ENCODE measurements around the gene SPCS2. TPM values are rescaled to one million over a fixed set of nuclear protein-coding genes. Genes with fewer than 3 reads are reported as not detected.

The SPCS2 gene
- total RNA-seq = 10 to 100 TPM; 36.5 to 42.9 TPM
- 110 TPM for polyA plus RNA-seq (2013, experiment 1 of 2)
- 117 TPM for polyA plus RNA-seq (2013, experiment 2 of 2)
- total RNA-seq = 6.0 to 40.6 (median 21.2) reads per million in 172 experiments

DNA sequence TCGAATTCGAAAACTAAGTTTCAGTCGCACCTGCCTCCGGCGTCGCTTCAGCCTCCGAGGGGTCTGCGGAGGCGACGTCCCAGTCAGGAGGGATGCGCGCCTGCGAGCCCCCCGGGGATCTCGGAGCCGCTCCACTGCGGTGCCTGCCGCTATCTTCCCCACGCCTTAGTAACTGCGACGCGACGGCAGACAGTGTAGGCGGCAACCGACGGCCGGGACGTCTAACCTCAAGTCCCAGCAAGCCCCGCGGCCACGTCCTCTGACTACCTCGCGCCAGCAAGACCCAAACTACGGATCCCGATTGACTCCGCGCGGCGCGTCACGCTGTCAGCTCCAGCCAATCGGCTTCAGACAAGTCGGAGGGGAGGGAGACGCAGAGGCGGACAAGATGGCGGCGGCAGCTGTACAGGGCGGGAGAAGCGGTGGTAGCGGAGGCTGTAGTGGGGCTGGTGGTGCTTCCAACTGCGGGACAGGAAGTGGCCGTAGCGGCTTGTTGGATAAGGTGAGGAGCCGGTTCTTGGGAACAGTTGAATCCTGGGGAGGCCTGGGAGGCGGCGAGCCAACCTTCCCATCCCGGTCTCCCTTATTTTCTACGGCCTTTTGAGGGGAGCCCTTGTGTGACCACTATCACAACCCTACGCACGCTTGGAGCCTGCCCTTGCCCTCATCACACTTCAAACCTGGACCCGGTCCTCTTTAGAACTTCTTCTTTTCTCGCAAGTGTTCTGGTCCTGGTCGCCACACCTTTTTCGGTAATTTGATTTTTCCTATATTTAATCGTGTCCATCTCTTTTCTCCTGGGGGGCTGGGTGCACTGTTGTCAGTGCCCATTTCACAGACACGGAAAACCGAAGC is at the start of gene SPCS2, which contains the start of gene XRRA1:
Gene SPCS2, plus strand, starts transcription at position 369 of the 855 bp plus-strand sequence. Its CDS starts 20 bp downstream, at position 389.
Gene XRRA1, minus strand, starts transcription at position 194 of the 855 bp plus-strand sequence. CDS start 8,213 bp downstream, outside the sequence.
- intact Hi-C loops (cut with DNase I, micrococcal nuclease) = loop anchor here (2.0 to 10.0 kb wide), 4 partner anchors 38 to 1354 kb away; partner anchors contain the start of genes FAM168A (in 1 of the 2), LIPT2 (in 1 of the 2), NEU3 (in 1 of the 2) and RPS3 (in 1 of the 2)
- Histone ChIP-seq H3K9me3 (ENCODE audit: control insufficient read depth in 1 of 2, insufficient read depth in 1 of 2, low read length in 2 of 2) (no peaks in the 10 kb centered on the region), H3K36me3 (ENCODE audit: insufficient read depth, low read length) (peaks cover 23% of the 10 kb centered on the region), H3K4me1 (ENCODE audit: insufficient read depth, low read length) (peaks cover 35% of the 10 kb centered on the region), H3K27ac (ENCODE audit: low read depth in 1 of 2, low read length in 2 of 2) (peak within 1 kb of the TSS; percentile 71 to 76), H3K27me3 (ENCODE audit: control insufficient read depth in 1 of 2, insufficient read depth in 2 of 2, low read length in 2 of 2) (no peaks in the 10 kb centered on the region), H3K4me3 (ENCODE audit: low read length) (peak within 1 kb of the TSS; percentile 85)
- CTCF ChIA-PET = interaction anchor here (0.9 to 1.1 kb wide), 3 partner anchors 17 to 292 kb away, joined by 3 read pairs; no protein-coding TSS in a partner anchor
- Mint-ChIP-seq H3K9me3 (no peaks in the 10 kb centered on the region), H3K4me3 (peak within 1 kb of the TSS; percentile 96), H3K36me3 (ENCODE audit: low read depth) (peaks cover 57% of the 10 kb centered on the region), H3K27ac (peak within 1 kb of the TSS; percentile 90), H3K27me3 (no peaks in the 10 kb centered on the region), H3K4me1 (ENCODE audit: low read depth) (peaks cover 65% of the 10 kb centered on the region)
- DNase-seq (peak; percentile 94 to 99 (median 97)), ATAC-seq (ENCODE audit: poor library complexity) (peak; percentile 96)
- TF ChIP-seq, protein P1, sequence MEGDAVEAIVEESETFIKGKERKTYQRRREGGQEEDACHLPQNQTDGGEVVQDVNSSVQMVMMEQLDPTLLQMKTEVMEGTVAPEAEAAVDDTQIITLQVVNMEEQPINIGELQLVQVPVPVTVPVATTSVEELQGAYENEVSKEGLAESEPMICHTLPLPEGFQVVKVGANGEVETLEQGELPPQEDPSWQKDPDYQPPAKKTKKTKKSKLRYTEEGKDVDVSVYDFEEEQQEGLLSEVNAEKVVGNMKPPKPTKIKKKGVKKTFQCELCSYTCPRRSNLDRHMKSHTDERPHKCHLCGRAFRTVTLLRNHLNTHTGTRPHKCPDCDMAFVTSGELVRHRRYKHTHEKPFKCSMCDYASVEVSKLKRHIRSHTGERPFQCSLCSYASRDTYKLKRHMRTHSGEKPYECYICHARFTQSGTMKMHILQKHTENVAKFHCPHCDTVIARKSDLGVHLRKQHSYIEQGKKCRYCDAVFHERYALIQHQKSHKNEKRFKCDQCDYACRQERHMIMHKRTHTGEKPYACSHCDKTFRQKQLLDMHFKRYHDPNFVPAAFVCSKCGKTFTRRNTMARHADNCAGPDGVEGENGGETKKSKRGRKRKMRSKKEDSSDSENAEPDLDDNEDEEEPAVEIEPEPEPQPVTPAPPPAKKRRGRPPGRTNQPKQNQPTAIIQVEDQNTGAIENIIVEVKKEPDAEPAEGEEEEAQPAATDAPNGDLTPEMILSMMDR (IDR thresholded peaks at IDR 0.05) = no peak
- POLR2A ChIA-PET = interaction anchor here (1.1 to 2.5 kb wide), 4 partner anchors 12 to 456 kb away, joined by 3 to 22 read pairs (median 7); partner anchors contain the start of genes LIPT2 and NEU3

DNA sequence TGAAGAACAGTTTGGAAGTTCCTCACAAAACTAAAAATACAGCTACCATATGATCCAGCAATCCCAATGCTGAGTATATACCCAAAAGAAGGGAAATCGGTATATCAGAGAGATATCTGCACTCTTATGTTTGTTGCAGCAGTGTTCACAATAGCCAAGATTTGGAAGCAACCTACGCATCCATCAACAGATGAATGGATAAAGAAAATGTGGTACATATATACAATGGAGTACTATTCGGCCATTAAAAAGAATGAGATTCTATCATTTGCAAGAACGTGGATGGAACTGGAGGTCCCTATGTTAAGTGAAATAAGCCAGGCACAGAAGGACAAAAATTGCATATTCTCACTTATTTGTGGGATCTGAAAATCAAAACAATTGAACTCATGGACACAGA is 46.7 kb upstream of the SPCS2 start:
- peaks cover 10% of the 10 kb centered on the region for H3K9me3 Mint-ChIP-seq

DNA sequence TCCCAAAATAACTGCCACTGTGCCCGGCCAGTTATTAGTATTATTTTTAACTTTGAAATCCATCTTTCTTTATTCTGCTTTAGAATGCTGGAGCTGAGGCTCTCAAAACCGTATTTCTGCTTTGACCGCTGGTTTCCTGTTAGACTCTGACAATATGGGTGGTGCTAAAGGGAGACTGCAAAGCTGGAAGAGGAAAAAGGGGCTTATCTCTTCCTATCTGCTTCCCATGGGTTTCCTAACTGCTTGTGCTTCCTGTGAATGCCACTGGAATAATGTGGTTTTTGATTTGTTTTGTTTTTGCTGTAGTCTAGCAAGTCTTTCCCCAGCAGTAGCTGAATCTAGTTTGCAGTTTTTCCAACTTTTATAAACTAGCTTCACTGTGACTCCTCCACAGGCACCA is 43.7 kb upstream of the SPCS2 start:
- intact Hi-C loops (cut with DNase I, micrococcal nuclease) = no loop called here
- Histone ChIP-seq H3K9me3 (ENCODE audit: control insufficient read depth in 1 of 2, insufficient read depth in 1 of 2, low read length in 2 of 2) (peaks cover 1 to 5% of the 10 kb centered on the region in 2 experiments), H3K36me3 (ENCODE audit: insufficient read depth, low read length) (peaks cover 74% of the 10 kb centered on the region), H3K4me1 (ENCODE audit: insufficient read depth, low read length) (no peaks in the 10 kb centered on the region), H3K27me3 (ENCODE audit: control insufficient read depth in 1 of 2, insufficient read depth in 2 of 2, low read length in 2 of 2) (no peaks in the 10 kb centered on the region), H3K27ac (ENCODE audit: low read depth in 1 of 2, low read length in 2 of 2) (no peak overlapping the region), H3K4me3 (ENCODE audit: low read length) (no peak overlapping the region)
- no peaks in the 10 kb centered on the region for H3K27me3 Mint-ChIP-seq
- DNase-seq (no peak), ATAC-seq (ENCODE audit: poor library complexity) (no peak)
- no peak overlapping the region for H3K4me3 Mint-ChIP-seq
- H3K9me3 Mint-ChIP-seq = peaks cover 3% of the 10 kb centered on the region
- CTCF ChIA-PET = no interaction called here
- TF ChIP-seq, protein P1 (IDR thresholded peaks at IDR 0.05) = no peak
- peaks cover 91% of the 10 kb centered on the region for H3K36me3 Mint-ChIP-seq (ENCODE audit: low read depth)
- no peak overlapping the region for H3K27ac Mint-ChIP-seq
- POLR2A ChIA-PET = no interaction called here
- no peaks in the 10 kb centered on the region for H3K4me1 Mint-ChIP-seq (ENCODE audit: low read depth)

More for the DNA sequence above, 46.7 kb upstream of the SPCS2 start:
- peaks cover 87% of the 10 kb centered on the region for H3K36me3 Mint-ChIP-seq (ENCODE audit: low read depth)
- CTCF ChIA-PET = no interaction called here
- ATAC-seq (ENCODE audit: poor library complexity) (no peak), DNase-seq (no peak)
- TF ChIP-seq, protein P1 (IDR thresholded peaks at IDR 0.05) = no peak
- H3K4me1 ChIP-seq (ENCODE audit: insufficient read depth, low read length) = no peaks in the 10 kb centered on the region
- H3K4me1 Mint-ChIP-seq (ENCODE audit: low read depth) = no peaks in the 10 kb centered on the region
- no peak overlapping the region for H3K27ac ChIP-seq (ENCODE audit: low read depth in 1 of 2, low read length in 2 of 2)
- POLR2A ChIA-PET = no interaction called here
- peaks cover 49% of the 10 kb centered on the region for H3K36me3 ChIP-seq (ENCODE audit: insufficient read depth, low read length)
- no peak overlapping the region for H3K27ac Mint-ChIP-seq
- no peaks in the 10 kb centered on the region for H3K27me3 ChIP-seq (ENCODE audit: control insufficient read depth in 1 of 2, insufficient read depth in 2 of 2, low read length in 2 of 2)
- no peak overlapping the region for H3K4me3 ChIP-seq (ENCODE audit: low read length)
- no peaks in the 10 kb centered on the region for H3K27me3 Mint-ChIP-seq
- H3K4me3 Mint-ChIP-seq = no peak overlapping the region
- peaks cover 7 to 13% of the 10 kb centered on the region in 2 experiments for H3K9me3 ChIP-seq (ENCODE audit: control insufficient read depth in 1 of 2, insufficient read depth in 1 of 2, low read length in 2 of 2)
- intact Hi-C loops (cut with DNase I, micrococcal nuclease) = no loop called here

All from CD4-positive, alpha-beta T cell (primary cell).